HEK293 (cell line): Measurements from ENCODE around the gene SLC19A1.

ENCODE experiments used
- MYNN ChIP-seq: fragments of 450-650 bp; formaldehyde crosslinking; IDR thresholded peaks from 2 replicates; pipeline ENCODE4 v1.5.1; 2016; ENCODE audit warnings: missing biosample characterization, missing genetic modification characterization, borderline replicate concordance
- SETDB1 ChIP-seq: IDR thresholded peaks from one replicate; pipeline ENCODE4 v1.6.1; 2017; ENCODE audit warnings: mild to moderate bottlenecking, low read length, moderate library complexity, mixed read lengths; ENCODE audit not compliant: insufficient read length
- ZBTB21 ChIP-seq: fragments of 450-650 bp; formaldehyde crosslinking; IDR thresholded peaks from 2 replicates; pipeline ENCODE4 v1.5.1; 2017; ENCODE audit warnings: missing biosample characterization, missing genetic modification characterization
- ZNF169 ChIP-seq: fragments of 450-650 bp; formaldehyde crosslinking; IDR thresholded peaks from 2 replicates; pipeline ENCODE4 v1.5.1; 2016; ENCODE audit warnings: missing biosample characterization, missing genetic modification characterization
- ZNF529 ChIP-seq: fragments of 450-650 bp; formaldehyde crosslinking; IDR thresholded peaks from 2 replicates; pipeline ENCODE4 v1.5.1; 2017; ENCODE audit warnings: missing genetic modification characterization, missing biosample characterization; ENCODE audit not compliant: insufficient replicate concordance
- ZNF549 ChIP-seq: fragments of 450-650 bp; IDR thresholded peaks from 2 replicates; pipeline ENCODE4 v1.5.1; 2018; ENCODE audit warnings: missing biosample characterization, missing genetic modification characterization, mild to moderate bottlenecking, inconsistent platforms, moderate library complexity
- ZNF626 ChIP-seq: fragments of 450-650 bp; sonication (Bioruptor Pico); formaldehyde crosslinking; IDR thresholded peaks from 2 replicates; pipeline ENCODE4 v1.5.1; 2018; ENCODE audit warnings: missing biosample characterization, missing genetic modification characterization, inconsistent platforms
- ZNF670 ChIP-seq: fragments of 450-650 bp; formaldehyde crosslinking; IDR thresholded peaks from 2 replicates; pipeline ENCODE4 v1.5.1; 2016; ENCODE audit warnings: missing biosample characterization, missing genetic modification characterization, low read depth
- TF ChIP-seq, protein P1 (sequence below): fragments of 450-650 bp; formaldehyde crosslinking; IDR thresholded peaks from 2 replicates; pipeline ENCODE4 v1.5.1; 2016; ENCODE audit warnings: missing biosample characterization, missing genetic modification characterization
- TF ChIP-seq, protein P2 (sequence below): fragments of 450-650 bp; formaldehyde crosslinking; IDR thresholded peaks from 2 replicates; pipeline ENCODE4 v1.5.1; 2016; ENCODE audit warnings: missing biosample characterization, missing genetic modification characterization
- TF ChIP-seq, protein P3 (sequence below): fragments of 450-650 bp; formaldehyde crosslinking; IDR thresholded peaks from 2 replicates; pipeline ENCODE4 v1.5.1; 2016; ENCODE audit warnings: missing biosample characterization, missing genetic modification characterization, low read depth

DNA sequence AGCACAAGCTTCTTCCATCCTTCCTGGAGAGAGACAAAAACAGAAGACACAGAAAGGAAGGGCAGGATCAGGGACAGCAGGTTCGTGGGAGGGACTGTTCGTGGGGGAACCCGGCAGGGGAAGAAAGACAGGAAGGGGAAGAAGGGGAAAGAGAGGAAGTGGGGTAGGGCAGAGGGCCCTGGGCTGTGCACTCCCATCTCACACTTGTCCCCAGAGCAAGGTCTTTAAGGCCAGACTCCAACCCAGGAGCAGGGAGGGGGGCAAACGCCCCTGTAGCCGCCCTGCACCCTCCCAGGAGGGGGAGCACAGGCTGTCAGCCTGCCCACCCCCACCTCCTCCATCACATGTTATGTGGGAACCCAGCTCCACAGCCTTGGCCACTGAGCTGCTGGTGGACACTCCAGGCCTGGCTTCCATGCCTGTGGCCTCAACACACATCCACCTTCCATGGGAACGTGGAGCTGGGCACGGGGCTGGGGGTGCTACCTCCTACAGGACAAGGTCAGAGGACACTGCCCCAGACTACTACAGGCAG, 9.3 kb downstream of the SLC19A1 start:
- TF ChIP-seq, protein P1, sequence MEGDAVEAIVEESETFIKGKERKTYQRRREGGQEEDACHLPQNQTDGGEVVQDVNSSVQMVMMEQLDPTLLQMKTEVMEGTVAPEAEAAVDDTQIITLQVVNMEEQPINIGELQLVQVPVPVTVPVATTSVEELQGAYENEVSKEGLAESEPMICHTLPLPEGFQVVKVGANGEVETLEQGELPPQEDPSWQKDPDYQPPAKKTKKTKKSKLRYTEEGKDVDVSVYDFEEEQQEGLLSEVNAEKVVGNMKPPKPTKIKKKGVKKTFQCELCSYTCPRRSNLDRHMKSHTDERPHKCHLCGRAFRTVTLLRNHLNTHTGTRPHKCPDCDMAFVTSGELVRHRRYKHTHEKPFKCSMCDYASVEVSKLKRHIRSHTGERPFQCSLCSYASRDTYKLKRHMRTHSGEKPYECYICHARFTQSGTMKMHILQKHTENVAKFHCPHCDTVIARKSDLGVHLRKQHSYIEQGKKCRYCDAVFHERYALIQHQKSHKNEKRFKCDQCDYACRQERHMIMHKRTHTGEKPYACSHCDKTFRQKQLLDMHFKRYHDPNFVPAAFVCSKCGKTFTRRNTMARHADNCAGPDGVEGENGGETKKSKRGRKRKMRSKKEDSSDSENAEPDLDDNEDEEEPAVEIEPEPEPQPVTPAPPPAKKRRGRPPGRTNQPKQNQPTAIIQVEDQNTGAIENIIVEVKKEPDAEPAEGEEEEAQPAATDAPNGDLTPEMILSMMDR (tag by site-specific recombination): no peak
- TF ChIP-seq, protein P2, sequence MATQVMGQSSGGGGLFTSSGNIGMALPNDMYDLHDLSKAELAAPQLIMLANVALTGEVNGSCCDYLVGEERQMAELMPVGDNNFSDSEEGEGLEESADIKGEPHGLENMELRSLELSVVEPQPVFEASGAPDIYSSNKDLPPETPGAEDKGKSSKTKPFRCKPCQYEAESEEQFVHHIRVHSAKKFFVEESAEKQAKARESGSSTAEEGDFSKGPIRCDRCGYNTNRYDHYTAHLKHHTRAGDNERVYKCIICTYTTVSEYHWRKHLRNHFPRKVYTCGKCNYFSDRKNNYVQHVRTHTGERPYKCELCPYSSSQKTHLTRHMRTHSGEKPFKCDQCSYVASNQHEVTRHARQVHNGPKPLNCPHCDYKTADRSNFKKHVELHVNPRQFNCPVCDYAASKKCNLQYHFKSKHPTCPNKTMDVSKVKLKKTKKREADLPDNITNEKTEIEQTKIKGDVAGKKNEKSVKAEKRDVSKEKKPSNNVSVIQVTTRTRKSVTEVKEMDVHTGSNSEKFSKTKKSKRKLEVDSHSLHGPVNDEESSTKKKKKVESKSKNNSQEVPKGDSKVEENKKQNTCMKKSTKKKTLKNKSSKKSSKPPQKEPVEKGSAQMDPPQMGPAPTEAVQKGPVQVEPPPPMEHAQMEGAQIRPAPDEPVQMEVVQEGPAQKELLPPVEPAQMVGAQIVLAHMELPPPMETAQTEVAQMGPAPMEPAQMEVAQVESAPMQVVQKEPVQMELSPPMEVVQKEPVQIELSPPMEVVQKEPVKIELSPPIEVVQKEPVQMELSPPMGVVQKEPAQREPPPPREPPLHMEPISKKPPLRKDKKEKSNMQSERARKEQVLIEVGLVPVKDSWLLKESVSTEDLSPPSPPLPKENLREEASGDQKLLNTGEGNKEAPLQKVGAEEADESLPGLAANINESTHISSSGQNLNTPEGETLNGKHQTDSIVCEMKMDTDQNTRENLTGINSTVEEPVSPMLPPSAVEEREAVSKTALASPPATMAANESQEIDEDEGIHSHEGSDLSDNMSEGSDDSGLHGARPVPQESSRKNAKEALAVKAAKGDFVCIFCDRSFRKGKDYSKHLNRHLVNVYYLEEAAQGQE (tag by site-specific recombination): no peak
- TF ChIP-seq ZNF549 (tag by site-specific recombination) (no peak), ZNF529 (tag by site-specific recombination) (no peak), ZNF670 (no peak), MYNN (tag by site-specific recombination) (no peak), ZNF169 (tag by site-specific recombination) (no peak), SETDB1 (no peak), ZNF626 (tag by site-specific recombination) (no peak), ZBTB21 (tag by site-specific recombination) (no peak)
- TF ChIP-seq, protein P3, sequence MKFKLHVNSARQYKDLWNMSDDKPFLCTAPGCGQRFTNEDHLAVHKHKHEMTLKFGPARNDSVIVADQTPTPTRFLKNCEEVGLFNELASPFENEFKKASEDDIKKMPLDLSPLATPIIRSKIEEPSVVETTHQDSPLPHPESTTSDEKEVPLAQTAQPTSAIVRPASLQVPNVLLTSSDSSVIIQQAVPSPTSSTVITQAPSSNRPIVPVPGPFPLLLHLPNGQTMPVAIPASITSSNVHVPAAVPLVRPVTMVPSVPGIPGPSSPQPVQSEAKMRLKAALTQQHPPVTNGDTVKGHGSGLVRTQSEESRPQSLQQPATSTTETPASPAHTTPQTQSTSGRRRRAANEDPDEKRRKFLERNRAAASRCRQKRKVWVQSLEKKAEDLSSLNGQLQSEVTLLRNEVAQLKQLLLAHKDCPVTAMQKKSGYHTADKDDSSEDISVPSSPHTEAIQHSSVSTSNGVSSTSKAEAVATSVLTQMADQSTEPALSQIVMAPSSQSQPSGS: no peak
